Fibroblast of lung (primary cell): ENCODE measurements around the gene ERBB2.

Experiments
- EZH2 ChIP-seq: IDR thresholded peaks from 2 replicates; pipeline ENCODE4 v1.5.1; 2012; ENCODE audit warnings: low read length, control low read depth, mild to moderate bottlenecking; ENCODE audit errors: missing control alignments
- TF ChIP-seq, protein P1 (sequence below), 2 donors: IDR thresholded peaks in 1 of 2; conservative IDR thresholded peaks in 1 of 2; 1 replicate in 1 of 2; 2 replicates in 1 of 2; pipeline ENCODE4 v1.5.1; 2011 to 2012; ENCODE audit warnings: low read length in 2 of 2, control low read depth in 1 of 2, inconsistent platforms in 1 of 2, low read depth in 1 of 2, mild to moderate bottlenecking in 1 of 2

DNA sequence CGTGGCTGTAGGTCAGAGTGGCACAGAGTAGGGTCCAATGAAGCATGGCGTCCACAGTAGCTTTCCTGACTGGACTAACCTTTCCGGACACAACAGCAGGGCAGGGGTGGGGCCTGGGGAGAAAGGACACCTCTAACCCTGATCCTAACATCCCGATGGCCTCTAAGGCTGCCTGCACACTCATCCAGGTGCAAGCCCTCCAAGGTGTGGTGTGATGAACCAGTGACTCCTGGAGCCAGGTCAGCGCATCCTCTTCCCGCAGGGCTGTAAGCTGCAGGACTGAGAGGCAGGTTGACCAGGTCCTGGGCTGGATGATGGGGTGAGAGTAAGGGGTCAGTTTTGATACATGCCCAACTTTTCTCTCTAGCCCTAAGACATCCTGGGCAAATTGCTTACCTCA, 3.1 kb upstream of the ERBB2 start:
- TF ChIP-seq, protein P1, sequence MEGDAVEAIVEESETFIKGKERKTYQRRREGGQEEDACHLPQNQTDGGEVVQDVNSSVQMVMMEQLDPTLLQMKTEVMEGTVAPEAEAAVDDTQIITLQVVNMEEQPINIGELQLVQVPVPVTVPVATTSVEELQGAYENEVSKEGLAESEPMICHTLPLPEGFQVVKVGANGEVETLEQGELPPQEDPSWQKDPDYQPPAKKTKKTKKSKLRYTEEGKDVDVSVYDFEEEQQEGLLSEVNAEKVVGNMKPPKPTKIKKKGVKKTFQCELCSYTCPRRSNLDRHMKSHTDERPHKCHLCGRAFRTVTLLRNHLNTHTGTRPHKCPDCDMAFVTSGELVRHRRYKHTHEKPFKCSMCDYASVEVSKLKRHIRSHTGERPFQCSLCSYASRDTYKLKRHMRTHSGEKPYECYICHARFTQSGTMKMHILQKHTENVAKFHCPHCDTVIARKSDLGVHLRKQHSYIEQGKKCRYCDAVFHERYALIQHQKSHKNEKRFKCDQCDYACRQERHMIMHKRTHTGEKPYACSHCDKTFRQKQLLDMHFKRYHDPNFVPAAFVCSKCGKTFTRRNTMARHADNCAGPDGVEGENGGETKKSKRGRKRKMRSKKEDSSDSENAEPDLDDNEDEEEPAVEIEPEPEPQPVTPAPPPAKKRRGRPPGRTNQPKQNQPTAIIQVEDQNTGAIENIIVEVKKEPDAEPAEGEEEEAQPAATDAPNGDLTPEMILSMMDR (conservative IDR thresholded peaks at IDR 0.05 in 1 of 2, IDR thresholded peaks at IDR 0.05 in 1 of 2; ENCODE audit: low read depth in 1 of 2, low read length in 2 of 2): no peak
- TF ChIP-seq EZH2: no peak
